GM21526 (cell line): Measurements from ENCODE around the gene RPS3.
"Not testable (repeated sequence)": the region's sequence is repeated elsewhere in the genome, so short reads cannot be mapped to it uniquely, and the experiment has no call there.

ENCODE experiments used
- ATAC-seq: cut with Tn5 transposase; IDR thresholded peaks from one replicate; pipeline ENCODE4 v1.9.1; 2021; ENCODE audit warnings: moderate library complexity; ENCODE audit not compliant: unreplicated experiment, low FRiP score

RPS3 gene

GRCh38 chr11:75378776-75379175 lies 20.5 kb upstream of the RPS3 start:
- not testable (repeated sequence) for ATAC-seq

DNA sequence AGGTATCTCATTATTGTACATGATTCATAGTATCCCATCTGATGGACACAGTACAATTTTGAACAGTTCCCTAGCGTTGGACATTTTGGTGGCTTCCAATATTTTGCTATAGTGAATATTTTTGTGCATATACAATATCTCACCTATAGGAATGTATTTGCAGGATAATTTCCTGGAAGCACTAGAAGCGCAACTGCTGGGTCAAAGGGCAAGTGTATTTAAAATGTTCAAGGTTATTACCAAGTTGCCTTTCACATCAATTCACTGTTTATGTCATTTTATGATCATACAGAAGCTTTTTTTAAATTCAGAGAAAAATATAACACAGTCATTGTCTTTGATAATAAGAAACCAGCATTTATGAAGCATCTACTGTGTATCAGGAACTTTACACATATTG lies 19.1 kb upstream of the RPS3 start:
- no peak for ATAC-seq

- ATAC-seq, result no peak
Observed at GRCh38 chr11:75380716-75381420, 18.4 kb upstream of the RPS3 start.

DNA sequence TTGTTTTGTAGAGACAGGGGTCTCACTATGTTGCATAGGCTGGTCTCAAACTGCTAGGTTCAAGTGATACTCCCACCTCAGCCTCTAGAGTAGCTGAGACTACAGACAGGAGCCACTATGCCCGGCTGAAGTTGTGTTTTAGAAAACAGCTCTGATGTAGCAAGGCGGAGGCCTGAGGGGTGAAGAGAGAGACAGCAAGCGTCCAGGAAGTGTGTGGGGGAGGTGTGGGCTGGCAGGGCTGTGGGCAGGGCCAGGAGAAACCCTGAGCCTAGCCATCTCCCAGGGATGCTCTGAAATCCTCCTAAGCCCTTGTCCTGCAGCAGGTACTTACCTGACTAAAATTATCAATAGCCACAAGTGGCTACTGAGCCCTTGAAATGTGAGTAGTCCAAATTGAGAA lies 16.1 kb upstream of the RPS3 start:
- ATAC-seq, result no peak

- ATAC-seq, result no peak
Observed at GRCh38 chr11:75384438-75385080, 14.8 kb upstream of the RPS3 start.

- no peak for ATAC-seq
Observed at GRCh38 chr11:75386942-75387630, 12.2 kb upstream of the RPS3 start.

DNA sequence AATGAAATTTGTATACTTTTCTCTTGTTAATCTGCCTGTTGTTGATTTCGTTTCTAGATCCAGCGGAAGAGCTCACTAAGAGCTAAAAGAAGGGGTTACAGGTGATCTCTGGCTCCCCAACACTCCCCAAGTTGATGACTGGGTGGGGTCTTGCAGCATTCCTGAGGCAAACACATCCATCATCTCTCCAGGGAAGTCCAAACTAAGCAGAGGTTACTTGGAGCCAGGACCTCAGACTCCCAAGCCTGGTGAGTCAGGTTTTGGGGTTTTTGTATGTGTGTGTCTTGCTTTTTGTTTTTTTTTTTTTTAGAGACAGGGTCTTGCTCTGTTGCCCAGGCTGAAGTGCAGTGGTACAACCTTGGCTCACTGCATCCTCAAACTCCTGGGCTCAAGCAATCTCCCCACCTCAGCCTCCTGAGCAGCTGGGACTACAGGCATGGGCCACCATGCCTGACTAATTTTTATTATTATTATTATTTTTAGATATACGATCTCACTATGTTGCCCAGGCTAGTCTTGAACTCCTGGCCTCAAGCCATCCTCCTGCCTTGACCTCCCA lies 11.5 kb upstream of the RPS3 start:
- no peak for ATAC-seq

DNA sequence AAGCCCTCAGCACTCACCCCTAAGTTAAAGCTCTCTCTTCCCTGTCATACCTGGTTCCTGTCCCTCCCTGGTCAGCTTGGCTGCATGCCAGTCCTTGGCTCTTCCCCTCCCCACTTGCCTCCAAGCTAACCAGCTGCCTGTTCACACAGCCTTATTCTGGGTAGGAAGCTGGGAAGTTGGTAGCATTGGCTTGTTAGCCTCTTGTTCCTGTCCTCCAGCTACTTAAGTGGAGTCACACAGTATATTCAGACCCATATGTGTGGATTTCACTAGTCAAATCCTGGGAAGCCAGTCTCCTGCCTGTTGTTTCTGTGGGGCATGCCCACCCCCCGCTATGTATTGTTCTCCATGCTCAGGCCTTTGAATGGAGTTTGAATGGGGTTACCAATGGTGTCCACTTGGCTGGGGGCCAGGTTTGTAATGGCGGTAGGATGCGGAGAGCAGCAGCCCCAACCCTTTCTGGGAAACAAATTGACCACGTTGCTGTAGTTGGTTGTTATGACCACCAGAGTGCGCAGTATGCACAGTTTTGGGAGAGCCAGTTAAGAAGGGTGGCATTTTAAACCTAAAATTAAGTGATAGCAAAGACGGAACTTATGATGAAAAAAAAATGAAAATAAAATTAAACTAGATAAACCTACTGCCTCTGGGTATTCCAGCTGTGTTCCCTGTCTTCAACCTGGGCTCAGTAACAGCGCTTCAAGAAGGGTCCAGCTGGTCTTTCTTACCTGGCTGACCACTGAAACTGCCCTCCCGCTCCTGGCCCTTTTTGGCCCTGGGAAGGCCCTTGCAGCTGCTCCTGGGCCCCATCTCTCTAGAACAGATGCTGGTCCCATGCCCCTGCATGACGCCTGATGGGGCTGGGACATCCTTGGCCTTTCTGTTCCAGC lies 10.7 kb upstream of the RPS3 start:
- ATAC-seq, result no peak

- ATAC-seq, result no peak
Observed at GRCh38 chr11:75389276-75389605, 10.1 kb upstream of the RPS3 start.

DNA sequence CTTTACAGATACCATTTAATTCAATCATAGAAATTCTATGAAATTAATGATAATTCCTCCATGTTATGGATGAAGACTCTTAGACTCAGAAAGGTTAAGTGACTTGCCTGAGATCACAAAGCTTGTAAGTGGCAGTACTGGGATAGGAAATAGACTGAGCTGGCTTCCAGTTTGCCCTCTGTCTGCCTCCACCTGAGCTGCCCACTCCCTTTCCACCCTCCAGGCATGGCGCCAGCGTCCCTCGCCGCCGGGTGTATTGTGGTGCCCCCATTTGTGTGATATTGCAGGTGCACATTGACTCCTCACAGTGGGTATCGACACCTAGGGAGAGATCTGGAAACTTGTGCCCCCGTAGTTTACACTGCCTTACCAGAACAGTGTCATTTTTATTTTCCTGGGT lies 9.4 kb upstream of the RPS3 start:
- no peak for ATAC-seq

DNA sequence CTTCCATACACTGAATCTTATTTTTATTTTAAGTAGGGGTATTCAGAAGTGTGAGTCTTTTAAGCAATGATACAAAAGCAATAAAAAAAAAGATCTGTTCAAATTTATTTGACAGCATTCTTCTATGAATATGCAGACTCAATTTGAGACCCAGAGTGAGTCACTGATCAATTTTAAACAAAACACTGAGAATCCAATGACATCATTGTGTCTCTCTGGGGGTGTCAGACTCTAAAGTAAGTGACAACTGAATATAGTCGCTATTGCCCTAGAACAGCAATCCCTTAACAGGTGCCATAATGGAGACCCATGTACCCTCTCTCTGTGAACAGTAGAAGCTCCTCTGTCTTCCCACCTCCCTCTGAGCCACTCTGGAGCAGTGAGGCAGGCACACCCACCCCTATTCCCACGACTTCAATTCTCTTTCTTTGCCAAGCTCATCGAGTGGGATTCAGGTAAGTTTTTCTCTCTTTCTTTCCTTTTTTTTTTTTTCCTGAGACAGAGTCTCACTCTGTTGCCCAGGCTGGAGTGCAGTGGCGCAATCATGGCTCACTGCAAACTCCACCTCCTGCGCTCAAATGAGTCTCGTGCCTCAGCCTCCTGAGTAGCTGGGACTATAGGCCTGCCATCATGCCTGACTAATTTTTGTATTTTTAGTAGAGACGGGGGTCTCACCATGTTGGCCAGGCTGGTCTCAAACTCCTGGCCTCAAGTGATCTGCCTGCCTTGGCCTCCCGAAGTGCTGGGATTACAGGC lies 5.1 kb upstream of the RPS3 start:
- ATAC-seq, result no peak

- no peak for ATAC-seq
Observed at GRCh38 chr11:75398906-75399305, 412 bp upstream of the RPS3 start.

GRCh38 chr11:75400146-75400865 lies 988 bp downstream of the RPS3 start:
- ATAC-seq, result no peak

GRCh38 chr11:75402002-75402773 lies 2.9 kb downstream of the RPS3 start:
- ATAC-seq, result no peak

- ATAC-seq, result no peak
Observed at GRCh38 chr11:75403037-75403436, 3.7 kb downstream of the RPS3 start.

GRCh38 chr11:75403983-75404658 lies 4.8 kb downstream of the RPS3 start:
- ATAC-seq, result no peak

DNA sequence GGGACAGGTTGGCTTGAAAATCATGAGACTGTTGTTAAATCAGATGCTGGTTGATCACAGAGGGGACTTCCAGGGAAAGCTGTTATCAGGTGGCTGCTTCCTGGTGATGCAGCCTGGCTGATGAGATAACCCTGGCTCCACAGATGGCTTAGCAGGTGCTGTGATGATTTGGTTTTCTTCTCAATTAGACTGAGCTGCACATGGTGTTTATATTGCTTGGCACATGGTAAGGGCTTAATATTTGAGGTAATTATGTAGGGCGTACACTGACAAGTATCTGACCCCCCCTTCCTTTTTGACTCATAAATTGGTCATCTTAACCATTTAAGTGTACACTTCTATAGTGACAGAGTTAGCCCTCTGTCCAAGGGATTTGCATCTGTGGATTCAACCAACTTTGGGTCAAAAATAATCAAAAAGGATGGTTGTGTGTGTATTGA lies 7.0 kb downstream of the RPS3 start:
- no peak for ATAC-seq

DNA sequence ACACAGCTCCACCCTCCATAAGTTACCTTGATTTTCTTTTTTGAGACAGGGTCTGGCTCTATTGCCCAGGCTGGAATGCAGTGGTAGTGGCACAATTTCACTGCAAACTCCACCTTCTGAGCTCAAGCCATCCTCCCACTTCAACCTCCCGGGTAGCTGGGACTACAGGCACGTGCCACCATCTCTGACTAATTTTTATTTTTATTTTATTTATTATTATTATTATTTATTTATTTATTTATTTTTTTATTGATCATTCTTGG lies 9.6 kb downstream of the RPS3 start:
- ATAC-seq, result no peak
